Activated naive CD8-positive, alpha-beta T cell treated with anti-CD3 and anti-CD28 coated beads, Interleukin-2, amount 50 U/mL, for 24 hours (primary cell): ENCODE measurements around the gene CADPS2.

Experiments used
- ATAC-seq: fragments of 150-1000 bp; cut with Tn5 transposase; one replicate; pipeline ENCODE4 v1.10.0; 2021
- DNase-seq: peaks from one replicate; pipeline ENCODE4 v3.0.0; 2021
- H3K27ac Mint-ChIP-seq: one replicate; pipeline ENCODE4 v1.8.0; 2021; ENCODE audit warnings: mild to moderate bottlenecking, mixed read lengths
- H3K27me3 Mint-ChIP-seq: one replicate; pipeline ENCODE4 v1.8.0; 2021; ENCODE audit warnings: mixed read lengths
- H3K36me3 Mint-ChIP-seq: one replicate; pipeline ENCODE4 v1.8.0; 2021; ENCODE audit warnings: low read depth, mixed read lengths
- H3K4me1 Mint-ChIP-seq: one replicate; pipeline ENCODE4 v1.8.0; 2021; ENCODE audit warnings: mixed read lengths
- H3K4me3 Mint-ChIP-seq: one replicate; pipeline ENCODE4 v1.8.0; 2021; ENCODE audit warnings: mild to moderate bottlenecking, moderate library complexity, mixed read lengths
- H3K9me3 Mint-ChIP-seq: one replicate; pipeline ENCODE4 v1.8.0; 2021; ENCODE audit warnings: mixed read lengths

CADPS2 gene

GRCh38 chr7:122626785-122627184 lies 259.5 kb downstream of the CADPS2 start:
- ATAC-seq = no peak

GRCh38 chr7:122622682-122623081 lies 263.6 kb downstream of the CADPS2 start:
- Mint-ChIP-seq H3K36me3 (no peaks in the 10 kb centered on the region), H3K9me3 (peaks cover 4% of the 10 kb centered on the region), H3K27ac (no peak overlapping the region), H3K27me3 (no peaks in the 10 kb centered on the region), H3K4me3 (no peak overlapping the region), H3K4me1 (no peaks in the 10 kb centered on the region)
- DNase-seq (no peak), ATAC-seq (no peak)

More at GRCh38 chr7:122626785-122627184, 259.5 kb downstream of the CADPS2 start:
- H3K4me3 Mint-ChIP-seq = no peak overlapping the region
- H3K4me1 Mint-ChIP-seq = no peaks in the 10 kb centered on the region
- no peak overlapping the region for H3K27ac Mint-ChIP-seq
- H3K9me3 Mint-ChIP-seq = peaks cover 4% of the 10 kb centered on the region
- no peak for DNase-seq
- no peaks in the 10 kb centered on the region for H3K27me3 Mint-ChIP-seq
- no peaks in the 10 kb centered on the region for H3K36me3 Mint-ChIP-seq

- Mint-ChIP-seq H3K27ac (no peak overlapping the region), H3K4me1 (no peaks in the 10 kb centered on the region), H3K4me3 (no peak overlapping the region), H3K36me3 (no peaks in the 10 kb centered on the region), H3K27me3 (no peaks in the 10 kb centered on the region), H3K9me3 (no peaks in the 10 kb centered on the region)
- ATAC-seq (no peak), DNase-seq (no peak)
These were observed 266.6 kb downstream of the CADPS2 start for GRCh38 chr7:122619664-122620063.

GRCh38 chr7:122618585-122619189 lies 267.6 kb downstream of the CADPS2 start:
- Mint-ChIP-seq H3K27me3 (no peaks in the 10 kb centered on the region), H3K9me3 (peaks cover 4% of the 10 kb centered on the region), H3K27ac (no peak overlapping the region), H3K4me3 (no peak overlapping the region), H3K36me3 (no peaks in the 10 kb centered on the region), H3K4me1 (no peaks in the 10 kb centered on the region)
- DNase-seq (no peak), ATAC-seq (no peak)

GRCh38 chr7:122616951-122617350 lies 269.3 kb downstream of the CADPS2 start:
- no peaks in the 10 kb centered on the region for H3K36me3 Mint-ChIP-seq
- ATAC-seq = no peak

GRCh38 chr7:122605929-122606328 lies 280.3 kb downstream of the CADPS2 start:
- H3K36me3 Mint-ChIP-seq = no peaks in the 10 kb centered on the region
- H3K27ac Mint-ChIP-seq = no peak overlapping the region
- peaks cover 4% of the 10 kb centered on the region for H3K9me3 Mint-ChIP-seq
- ATAC-seq = no peak
- no peaks in the 10 kb centered on the region for H3K27me3 Mint-ChIP-seq
- DNase-seq = no peak
- H3K4me3 Mint-ChIP-seq = no peak overlapping the region
- no peaks in the 10 kb centered on the region for H3K4me1 Mint-ChIP-seq

More at GRCh38 chr7:122616951-122617350, 269.3 kb downstream of the CADPS2 start:
- Mint-ChIP-seq H3K9me3 (peaks cover 10% of the 10 kb centered on the region), H3K4me1 (no peaks in the 10 kb centered on the region), H3K27ac (no peak overlapping the region), H3K4me3 (no peak overlapping the region), H3K27me3 (no peaks in the 10 kb centered on the region)
- no peak for DNase-seq

GRCh38 chr7:122604251-122604650 lies 282.0 kb downstream of the CADPS2 start:
- Mint-ChIP-seq H3K27ac (no peak overlapping the region), H3K4me1 (no peaks in the 10 kb centered on the region)

GRCh38 chr7:122602800-122603199 lies 283.5 kb downstream of the CADPS2 start:
- no peak for ATAC-seq
- no peak overlapping the region for H3K4me3 Mint-ChIP-seq
- H3K27me3 Mint-ChIP-seq = no peaks in the 10 kb centered on the region
- no peaks in the 10 kb centered on the region for H3K36me3 Mint-ChIP-seq
- no peak overlapping the region for H3K27ac Mint-ChIP-seq
- DNase-seq = no peak
- no peaks in the 10 kb centered on the region for H3K9me3 Mint-ChIP-seq
- no peaks in the 10 kb centered on the region for H3K4me1 Mint-ChIP-seq

More at GRCh38 chr7:122604251-122604650, 282.0 kb downstream of the CADPS2 start:
- H3K27me3 Mint-ChIP-seq = no peaks in the 10 kb centered on the region
- ATAC-seq (no peak), DNase-seq (no peak)
- H3K4me3 Mint-ChIP-seq = no peak overlapping the region
- no peaks in the 10 kb centered on the region for H3K36me3 Mint-ChIP-seq
- H3K9me3 Mint-ChIP-seq = peaks cover 4% of the 10 kb centered on the region

GRCh38 chr7:122600630-122601029 lies 285.6 kb downstream of the CADPS2 start:
- no peaks in the 10 kb centered on the region for H3K27me3 Mint-ChIP-seq
- H3K4me3 Mint-ChIP-seq = no peak overlapping the region
- H3K27ac Mint-ChIP-seq = no peak overlapping the region
- no peaks in the 10 kb centered on the region for H3K36me3 Mint-ChIP-seq
- H3K9me3 Mint-ChIP-seq = no peaks in the 10 kb centered on the region
- no peak for ATAC-seq
- no peaks in the 10 kb centered on the region for H3K4me1 Mint-ChIP-seq
- no peak for DNase-seq

GRCh38 chr7:122600042-122600441 lies 286.2 kb downstream of the CADPS2 start:
- no peaks in the 10 kb centered on the region for H3K9me3 Mint-ChIP-seq
- H3K4me3 Mint-ChIP-seq = no peak overlapping the region
- no peaks in the 10 kb centered on the region for H3K4me1 Mint-ChIP-seq
- DNase-seq (no peak), ATAC-seq (no peak)
- H3K27ac Mint-ChIP-seq = no peak overlapping the region
- H3K36me3 Mint-ChIP-seq = no peaks in the 10 kb centered on the region
- no peaks in the 10 kb centered on the region for H3K27me3 Mint-ChIP-seq

GRCh38 chr7:122597277-122597676 lies 289.0 kb downstream of the CADPS2 start:
- Mint-ChIP-seq H3K4me3 (no peak overlapping the region), H3K27ac (no peak overlapping the region), H3K27me3 (no peaks in the 10 kb centered on the region), H3K36me3 (no peaks in the 10 kb centered on the region), H3K9me3 (no peaks in the 10 kb centered on the region), H3K4me1 (no peaks in the 10 kb centered on the region)
- DNase-seq = no peak
- no peak for ATAC-seq

GRCh38 chr7:122595885-122596284 lies 290.4 kb downstream of the CADPS2 start:
- no peaks in the 10 kb centered on the region for H3K4me1 Mint-ChIP-seq
- no peaks in the 10 kb centered on the region for H3K36me3 Mint-ChIP-seq
- H3K9me3 Mint-ChIP-seq = no peaks in the 10 kb centered on the region
- ATAC-seq (no peak), DNase-seq (no peak)
- no peaks in the 10 kb centered on the region for H3K27me3 Mint-ChIP-seq
- no peak overlapping the region for H3K4me3 Mint-ChIP-seq
- H3K27ac Mint-ChIP-seq = no peak overlapping the region

GRCh38 chr7:122588621-122589020 lies 297.6 kb downstream of the CADPS2 start:
- no peak for ATAC-seq
- no peak overlapping the region for H3K4me3 Mint-ChIP-seq
- peaks cover 5% of the 10 kb centered on the region for H3K9me3 Mint-ChIP-seq
- no peaks in the 10 kb centered on the region for H3K27me3 Mint-ChIP-seq
- H3K4me1 Mint-ChIP-seq = no peaks in the 10 kb centered on the region
- no peak overlapping the region for H3K27ac Mint-ChIP-seq
- no peaks in the 10 kb centered on the region for H3K36me3 Mint-ChIP-seq
- no peak for DNase-seq

- Mint-ChIP-seq H3K9me3 (peaks cover under 1% of the 10 kb centered on the region), H3K27me3 (no peaks in the 10 kb centered on the region), H3K4me3 (no peak overlapping the region), H3K27ac (no peak overlapping the region), H3K36me3 (no peaks in the 10 kb centered on the region), H3K4me1 (no peaks in the 10 kb centered on the region)
- ATAC-seq (no peak), DNase-seq (no peak)
These were observed 301.5 kb downstream of the CADPS2 start for GRCh38 chr7:122584676-122585251.

- no peak for DNase-seq
- Mint-ChIP-seq H3K9me3 (no peaks in the 10 kb centered on the region), H3K27me3 (no peaks in the 10 kb centered on the region), H3K27ac (no peak overlapping the region), H3K4me3 (no peak overlapping the region), H3K4me1 (no peaks in the 10 kb centered on the region), H3K36me3 (no peaks in the 10 kb centered on the region)
- ATAC-seq = no peak
These were observed 307.9 kb downstream of the CADPS2 start for GRCh38 chr7:122578350-122578749.
